Epithelial cell of prostate (primary cell): ENCODE measurements around the gene LRRC55.
A peak's percentile ranks its signal among the peaks of the same experiment; 100 is the strongest.

Experiments used
- DNase-seq: peaks from one replicate; pipeline ENCODE4 v3.0.0-alpha.2; 2011; ENCODE audit warnings: low read depth, low spot score
- H3K27ac ChIP-seq: fragments of 450-650 bp; 2 replicates; pipeline ENCODE4 v1.5.1; 2017; ENCODE audit warnings: mild to moderate bottlenecking

LRRC55 gene

DNA sequence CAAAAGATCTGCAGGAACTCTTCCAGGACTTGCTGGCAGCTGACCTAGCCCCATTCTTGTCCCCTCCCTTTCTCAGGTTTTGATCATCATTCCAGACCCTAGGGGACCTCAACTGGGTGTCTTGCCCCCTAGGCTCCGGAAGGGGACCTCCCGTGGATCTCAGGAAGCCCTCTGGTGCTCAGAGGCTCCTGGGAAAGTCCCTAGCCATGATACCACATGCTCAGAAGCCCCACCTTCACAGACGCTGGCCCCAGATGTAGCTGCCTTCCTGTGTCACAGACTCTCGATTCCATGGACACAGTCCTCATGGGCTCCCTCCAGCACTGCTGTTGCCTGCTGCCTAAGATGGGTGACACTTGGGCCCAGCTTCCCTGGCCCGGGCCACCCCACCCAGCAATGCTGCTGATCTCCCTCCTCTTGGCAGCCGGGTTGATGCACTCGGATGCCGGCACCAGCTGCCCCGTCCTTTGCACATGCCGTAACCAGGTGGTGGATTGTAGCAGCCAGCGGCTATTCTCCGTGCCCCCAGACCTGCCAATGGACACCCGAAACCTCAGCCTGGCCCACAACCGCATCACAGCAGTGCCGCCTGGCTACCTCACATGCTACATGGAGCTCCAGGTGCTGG, at the start of gene LRRC55:
Gene LRRC55, plus strand, starts transcription at position 276 of the 628 bp plus-strand sequence. Its CDS starts 70 bp downstream, at position 346.
- no peak within 1 kb of the TSS for H3K27ac ChIP-seq
- no peak for DNase-seq

GRCh38 chr11:57133366-57134038, 48.3 kb upstream of the LRRC55 start:
- DNase-seq = no peak
- H3K27ac ChIP-seq = no peak overlapping the region

GRCh38 chr11:57134284-57134683, 47.5 kb upstream of the LRRC55 start:
- H3K27ac ChIP-seq = no peak overlapping the region
- no peak for DNase-seq

GRCh38 chr11:57135020-57135751, 46.6 kb upstream of the LRRC55 start:
- H3K27ac ChIP-seq = no peak overlapping the region
- no peak for DNase-seq

GRCh38 chr11:57140568-57140967, 41.2 kb upstream of the LRRC55 start:
- no peak for DNase-seq
- no peak overlapping the region for H3K27ac ChIP-seq

- DNase-seq = no peak
- H3K27ac ChIP-seq = no peak overlapping the region
Observed at GRCh38 chr11:57143459-57143858, 38.3 kb upstream of the LRRC55 start.

GRCh38 chr11:57144075-57144474, 37.7 kb upstream of the LRRC55 start:
- no peak overlapping the region for H3K27ac ChIP-seq
- no peak for DNase-seq

GRCh38 chr11:57144531-57145320, 37.0 kb upstream of the LRRC55 start:
- H3K27ac ChIP-seq = no peak overlapping the region
- DNase-seq = no peak

GRCh38 chr11:57146301-57146700, 35.5 kb upstream of the LRRC55 start:
- DNase-seq = no peak
- no peak overlapping the region for H3K27ac ChIP-seq

- no peak for DNase-seq
- no peak overlapping the region for H3K27ac ChIP-seq
Observed at GRCh38 chr11:57148621-57149020, 33.1 kb upstream of the LRRC55 start.

DNA sequence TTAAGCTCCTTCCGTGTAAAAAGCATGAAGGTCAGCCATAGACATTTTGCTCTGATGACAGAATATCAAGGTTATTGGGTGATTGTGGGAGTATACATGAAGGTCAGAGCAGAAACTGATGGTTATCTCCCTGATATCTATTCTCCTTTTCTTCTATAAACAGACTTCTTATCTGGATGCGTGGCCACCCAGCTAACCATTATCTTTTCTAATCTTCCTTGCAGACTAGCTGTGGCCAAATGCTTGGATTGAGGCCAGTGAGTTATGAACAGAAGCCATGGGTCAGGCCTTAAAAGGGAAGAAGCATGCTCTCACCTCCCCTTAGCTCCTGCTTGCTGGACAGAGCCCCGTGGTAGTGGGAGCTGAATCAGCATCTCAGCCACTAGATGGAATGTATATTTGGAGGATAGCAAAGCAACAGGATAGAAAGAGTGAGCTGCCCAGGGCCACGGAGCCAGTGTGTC, 31.3 kb upstream of the LRRC55 start:
- no peak for DNase-seq
- no peak overlapping the region for H3K27ac ChIP-seq

- no peak for DNase-seq
Observed at GRCh38 chr11:57152134-57152533, 29.6 kb upstream of the LRRC55 start.

GRCh38 chr11:57153448-57153847, 28.3 kb upstream of the LRRC55 start:
- no peak overlapping the region for H3K27ac ChIP-seq
- DNase-seq = no peak

More at GRCh38 chr11:57152134-57152533, 29.6 kb upstream of the LRRC55 start:
- no peak overlapping the region for H3K27ac ChIP-seq

DNA sequence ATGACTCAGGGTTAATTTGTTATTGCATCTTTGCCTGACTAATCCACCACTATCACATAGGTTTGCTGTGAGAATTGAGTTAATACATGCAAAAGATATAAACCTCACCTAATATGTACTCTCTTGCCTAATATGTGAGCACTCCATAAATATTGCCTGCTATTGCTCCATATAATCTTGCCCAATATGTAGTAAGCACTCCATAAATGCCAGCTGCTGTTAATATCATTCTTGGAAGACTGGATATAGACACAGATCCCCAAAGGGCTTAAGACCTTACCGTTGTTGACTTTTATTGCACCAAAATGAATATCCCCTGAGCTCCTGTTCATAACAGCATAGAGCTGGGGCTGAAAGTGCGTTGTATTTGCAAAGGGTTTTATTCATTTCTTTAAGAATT, 27.0 kb upstream of the LRRC55 start:
- peak overlapping the region; percentile 42 for H3K27ac ChIP-seq
- DNase-seq = no peak

DNA sequence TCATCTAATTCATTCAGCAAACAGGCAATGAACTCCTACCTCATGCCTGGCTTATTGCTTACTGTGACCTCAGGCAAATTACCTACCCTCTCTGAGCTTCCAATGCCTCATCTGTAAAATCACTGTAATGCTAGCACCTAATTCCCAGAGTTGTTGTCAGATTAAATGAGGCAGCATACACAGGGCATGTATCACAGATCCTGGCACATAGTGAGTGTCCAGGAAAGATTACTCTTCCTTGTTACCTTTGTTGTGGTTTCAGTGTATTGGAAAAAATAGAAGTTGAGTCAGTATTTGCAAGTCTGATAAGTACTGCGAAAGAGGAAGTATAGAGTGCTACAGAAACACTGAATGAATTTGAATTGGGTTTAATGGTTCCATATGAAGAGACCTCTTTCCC, 26.4 kb upstream of the LRRC55 start:
- peak overlapping the region; percentile 42 for H3K27ac ChIP-seq
- DNase-seq = peak; percentile 82

- H3K27ac ChIP-seq = peak overlapping the region; percentile 42
- DNase-seq = no peak
Observed at GRCh38 chr11:57155838-57156607, 25.7 kb upstream of the LRRC55 start.

GRCh38 chr11:57156928-57157327, 24.8 kb upstream of the LRRC55 start:
- no peak overlapping the region for H3K27ac ChIP-seq
- DNase-seq = no peak

- DNase-seq = no peak
- no peak overlapping the region for H3K27ac ChIP-seq
Observed at GRCh38 chr11:57157624-57158023, 24.1 kb upstream of the LRRC55 start.

DNA sequence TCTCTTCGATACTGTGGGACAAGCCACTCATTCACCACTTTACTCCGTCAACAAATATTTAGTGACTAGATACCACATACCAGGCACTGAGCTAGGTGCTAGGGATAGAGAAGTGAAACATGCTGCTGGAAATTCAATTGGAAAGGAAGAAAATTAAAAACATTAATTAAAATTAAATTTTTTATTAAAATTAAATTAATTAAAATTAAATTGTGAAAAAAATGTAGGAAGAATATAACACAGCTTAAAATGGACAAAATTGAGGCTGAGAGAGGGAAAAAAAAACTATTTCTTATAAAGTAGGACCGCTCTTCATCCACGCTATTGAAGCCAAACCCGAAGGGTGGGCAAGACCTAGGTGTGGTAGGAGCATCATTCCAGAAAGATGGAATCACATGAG, 23.6 kb upstream of the LRRC55 start:
- H3K27ac ChIP-seq = no peak overlapping the region
- no peak for DNase-seq

DNA sequence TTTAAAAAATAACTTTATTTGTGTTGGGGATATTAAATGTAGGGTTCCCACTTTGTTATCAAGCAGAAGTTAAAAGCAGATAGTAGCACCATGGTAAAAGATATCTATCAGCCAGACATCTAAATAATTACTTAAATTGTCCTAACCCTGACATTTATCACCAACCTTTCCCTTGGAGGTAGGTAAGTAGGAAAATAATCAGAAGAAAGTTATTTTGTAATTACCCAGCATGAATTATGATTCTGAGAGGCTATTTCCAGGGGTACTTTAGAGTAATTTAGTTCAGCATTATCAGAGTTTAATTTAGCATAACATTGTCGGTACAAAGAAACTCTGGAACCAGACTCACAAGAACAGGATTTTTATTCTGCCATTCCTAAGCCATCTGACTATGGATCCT, 23.2 kb upstream of the LRRC55 start:
- no peak for DNase-seq
- no peak overlapping the region for H3K27ac ChIP-seq
